HL-60 (cell line): ENCODE data around the gene ADGRA1.

ENCODE experiments used
- DNase-seq, 2 experiments: peaks; one replicate each; pipeline ENCODE4 v3.0.0-alpha.2; 2010 to 2020; ENCODE audit warnings: low read depth in 1 of 2, low spot score in 1 of 2
- H3K27ac ChIP-seq: fragments of 250-450 bp; sonication (Bioruptor Pico); replicated peaks from 2 replicates; pipeline ENCODE4 v1.5.1; 2020; ENCODE audit warnings: mild to moderate bottlenecking, moderate library complexity
- H3K27me3 ChIP-seq: fragments of 250-450 bp; sonication (Bioruptor Pico); 2 replicates; pipeline ENCODE4 v1.5.1; 2021; ENCODE audit warnings: mild to moderate bottlenecking, moderate library complexity; ENCODE audit not compliant: insufficient read depth, poor library complexity, severe bottlenecking
- H3K4me3 ChIP-seq: replicated peaks from 2 replicates; pipeline ENCODE4 v1.5.1; 2011; ENCODE audit warnings: mild to moderate bottlenecking, control low read depth, low read length; ENCODE audit not compliant: insufficient read depth
- CTCF ChIP-seq: IDR thresholded peaks from one replicate; pipeline ENCODE4 v1.5.1; 2011; ENCODE audit warnings: low read length, control low read depth, inconsistent platforms; ENCODE audit not compliant: insufficient read depth
- GABPA ChIP-seq: IDR thresholded peaks from 2 replicates; pipeline ENCODE4 v1.6.1; 2012; ENCODE audit warnings: low read depth
- POLR2AphosphoS5 ChIP-seq: IDR thresholded peaks from 2 replicates; pipeline ENCODE4 v1.6.1; 2012; ENCODE audit warnings: low read depth
- REST ChIP-seq: IDR thresholded peaks from 2 replicates; pipeline ENCODE4 v1.6.1; 2012; ENCODE audit warnings: low read depth; ENCODE audit not compliant: insufficient replicate concordance
- SPI1 ChIP-seq: IDR thresholded peaks from 2 replicates; pipeline ENCODE4 v1.6.1; 2012; ENCODE audit warnings: low read depth, mild to moderate bottlenecking, borderline replicate concordance

Gene ADGRA1

DNA sequence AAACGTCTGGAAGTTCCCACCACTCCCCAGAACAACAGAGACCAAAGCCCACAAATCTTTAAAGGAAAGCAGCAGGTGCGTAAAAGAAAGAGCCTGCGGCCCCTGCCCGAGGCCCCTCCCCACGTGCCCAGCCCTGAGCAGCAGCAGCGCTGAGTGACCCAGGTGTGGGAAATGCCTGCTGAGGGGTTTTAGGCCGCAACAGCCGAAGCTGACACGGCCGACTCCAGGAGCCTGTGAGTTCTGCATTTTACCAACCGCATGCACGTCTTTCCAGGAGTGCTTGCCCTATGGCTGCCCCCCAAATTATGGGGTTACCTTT, 70.7 kb downstream of the ADGRA1 start:
- Histone ChIP-seq H3K27ac (no peak overlapping the region), H3K4me3 (no peak overlapping the region), H3K27me3 (peaks cover 39% of the 10 kb centered on the region)
- TF ChIP-seq CTCF (no peak), REST (no peak), GABPA (no peak), SPI1 (no peak)
- DNase-seq: no peak

DNA sequence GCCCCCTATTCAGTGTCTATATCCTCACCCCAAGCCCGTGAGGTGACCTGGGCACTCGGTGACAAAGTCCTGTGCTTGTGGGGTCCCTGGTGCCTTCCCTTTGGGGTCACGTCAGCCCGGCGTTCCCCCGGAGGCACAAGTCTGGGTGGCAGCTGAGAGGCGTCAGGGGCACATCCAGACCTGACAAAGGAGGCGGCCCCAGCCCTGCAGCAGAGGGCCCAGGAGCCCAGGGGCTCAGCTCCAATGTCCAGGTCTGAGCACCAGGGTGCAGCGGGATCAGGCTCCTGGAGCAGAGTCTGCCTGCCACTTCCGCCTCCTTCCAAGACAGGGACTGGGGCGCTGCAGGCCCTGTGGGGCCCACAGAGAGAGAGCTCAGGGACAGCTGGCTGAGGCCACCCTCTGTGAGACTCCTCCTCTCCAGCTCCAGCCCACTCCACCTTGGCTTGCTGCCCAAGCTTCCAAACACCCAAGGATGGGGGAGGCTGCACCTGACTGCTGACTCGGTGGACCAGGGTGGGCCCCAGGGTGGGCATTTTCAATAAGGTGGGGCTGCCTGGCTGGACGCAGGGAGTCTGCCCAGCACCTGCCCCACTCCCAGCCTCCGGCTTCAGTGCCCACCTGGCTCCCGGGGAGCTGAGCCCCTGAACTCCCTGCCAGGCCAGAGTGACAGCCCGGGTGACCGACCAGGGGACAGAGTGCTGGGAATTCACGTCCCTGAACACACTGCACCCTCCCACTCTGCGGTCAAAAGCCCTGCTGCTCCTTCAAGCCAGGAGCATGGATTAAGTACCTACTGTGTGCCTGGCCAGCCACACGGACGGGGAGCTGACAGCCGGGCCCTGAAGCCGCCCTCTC, 71.3 kb downstream of the ADGRA1 start:
- no peak for DNase-seq
- Histone ChIP-seq H3K27ac (no peak overlapping the region), H3K4me3 (no peak overlapping the region), H3K27me3 (peaks cover 41% of the 10 kb centered on the region)
- no peak for TF ChIP-seq REST
- TF ChIP-seq POLR2AphosphoS5: no peak
- TF ChIP-seq SPI1: no peak
- TF ChIP-seq CTCF: no peak
- TF ChIP-seq GABPA: no peak

GRCh38 chr10:133159611-133159949, 71.9 kb downstream of the ADGRA1 start:
- H3K4me3 ChIP-seq: no peak overlapping the region
- H3K27ac ChIP-seq: no peak overlapping the region
- no peak for DNase-seq
- TF ChIP-seq CTCF (no peak), GABPA (no peak), POLR2AphosphoS5 (no peak), REST (no peak), SPI1 (no peak)
- H3K27me3 ChIP-seq: peaks cover 44% of the 10 kb centered on the region
